GM12878 (cell line): ENCODE measurements around the gene TNFRSF6B. TPM values are rescaled to one million over a fixed set of nuclear protein-coding genes. Genes with fewer than 3 reads are reported as not detected.
A peak's percentile ranks its signal among the peaks of the same experiment; 100 is the strongest.

Source experiments
- BACH1 ChIP-seq: fragments of 450-650 bp; IDR thresholded peaks from 2 replicates; pipeline ENCODE4 v1.6.1; 2017; ENCODE audit warnings: mild to moderate bottlenecking, borderline replicate concordance
- BCL11A ChIP-seq: IDR thresholded peaks from 2 replicates; pipeline ENCODE4 v1.6.1; 2011; ENCODE audit warnings: low read depth, low read length
- CREM ChIP-seq: IDR thresholded peaks from 2 replicates; pipeline ENCODE4 v1.6.1; 2014; ENCODE audit warnings: antibody characterized with exemption, low read depth
- CUX1 ChIP-seq: IDR thresholded peaks from 2 replicates; pipeline ENCODE4 v1.6.1; 2012; ENCODE audit warnings: improper control_type of control experiment, low read depth, low read length; ENCODE audit not compliant: insufficient replicate concordance
- DPF2 ChIP-seq: fragments of 450-650 bp; IDR thresholded peaks from 2 replicates; pipeline ENCODE4 v1.6.1; 2017; ENCODE audit warnings: mild to moderate bottlenecking
- FOXK2 ChIP-seq: fragments of 450-650 bp; IDR thresholded peaks from 2 replicates; pipeline ENCODE4 v1.6.1; 2017; ENCODE audit warnings: mild to moderate bottlenecking, moderate library complexity
- IKZF1 ChIP-seq: fragments of 450-650 bp; conservative IDR thresholded peaks from 2 replicates; pipeline ENCODE4 v1.6.1; 2017; ENCODE audit warnings: antibody characterized with exemption, mild to moderate bottlenecking
- MLLT1 ChIP-seq: fragments of 450-650 bp; IDR thresholded peaks from 2 replicates; pipeline ENCODE4 v1.6.1; 2016; ENCODE audit warnings: mild to moderate bottlenecking
- MTA2 ChIP-seq: fragments of 450-650 bp; IDR thresholded peaks from 2 replicates; pipeline ENCODE4 v1.6.1; 2016; ENCODE audit warnings: low read depth, mild to moderate bottlenecking, moderate library complexity
- RELB ChIP-seq: fragments of 450-650 bp; IDR thresholded peaks from 2 replicates; pipeline ENCODE4 v1.6.1; 2017; ENCODE audit warnings: low read depth, mild to moderate bottlenecking, moderate library complexity
- REST ChIP-seq: IDR thresholded peaks from 2 replicates; pipeline ENCODE4 v1.6.1; 2012; ENCODE audit warnings: mild to moderate bottlenecking, low read depth, low read length
- SUPT20H ChIP-seq: IDR thresholded peaks from 2 replicates; pipeline ENCODE4 v1.6.1; 2011; ENCODE audit warnings: low read depth, mild to moderate bottlenecking, low read length, moderate library complexity, borderline replicate concordance; ENCODE audit not compliant: control insufficient read depth
- ZBTB33 ChIP-seq: fragments of 450-650 bp; IDR thresholded peaks from 2 replicates; pipeline ENCODE4 v1.6.1; 2017; ENCODE audit warnings: mild to moderate bottlenecking
- ZNF24 ChIP-seq: fragments of 450-650 bp; IDR thresholded peaks from 2 replicates; pipeline ENCODE4 v1.6.1; 2017; ENCODE audit warnings: antibody characterized with exemption, mild to moderate bottlenecking
- polyA plus RNA-seq, 11 experiments: library from polyadenylated mRNA; depleted of rRNA in 4 of 11; unstranded in 6 of 11; stranded (reverse) in 5 of 11; fragments of >200 nt; fragmentation: Nextera tagmentation in 4 of 11; fragmentation: Illumina TruSeq in 1 of 11; extraction: Ambion mirVana in 4 of 11; extraction: Trizol in 1 of 11; gene quantifications; 1 replicate in 1 of 11; 2 replicates in 10 of 11; pipeline versions ENCODE4 v1.2.1 to v1.2.3, GENCODE V29; 2011 to 2016; ENCODE audit warnings: inconsistent platforms in 2 of 11, missing spikeins in 2 of 11, low read depth in 1 of 11
- total RNA-seq, 4 experiments: library from RNA; depleted of rRNA in 3 of 4; stranded (reverse); fragments of >200 nt in 3 of 4; fragmentation: Illumina TruSeq in 1 of 4; extraction: Trizol in 1 of 4; gene quantifications; 2 replicates each; pipeline versions ENCODE4 v1.2.1 to v1.2.3, GENCODE V29; 2013 to 2021

Gene TNFRSF6B
- total and polyA plus RNA-seq, 10 of the 15 experiments (the other 5 are each of a cell fraction or from before 2014, with no cell fraction given) = 0.67 to 2.2 (median 1.8) TPM; not detected in 7

GRCh38 chr20:63657937-63658748 is 38.3 kb upstream of the TNFRSF6B start, which contains the start of gene RTEL1 (continued):
- peak; percentile 36; the same call in 1 of the 2 replicates for TF ChIP-seq BACH1
- peak; percentile 100 for TF ChIP-seq IKZF1
- TF ChIP-seq MLLT1 = peak; percentile 82
- peak; percentile 62; the same call in 1 of the 2 replicates for TF ChIP-seq MTA2
- no peak for TF ChIP-seq SUPT20H
- no peak; the same call in 1 of the 2 replicates for TF ChIP-seq DPF2
- TF ChIP-seq ZBTB33 = 0 out of 2 replicates have a peak, but pooled peaks have one; percentile 34
- peak; percentile 72 for TF ChIP-seq FOXK2
- TF ChIP-seq CUX1 = no peak
- no peak for TF ChIP-seq BCL11A
- TF ChIP-seq RELB = peak; percentile 97
- peak; percentile 40; the same call in 1 of the 2 replicates for TF ChIP-seq ZNF24
- peak; percentile 85; the same call in 1 of the 2 replicates for TF ChIP-seq CREM
- TF ChIP-seq REST = no peak
